HG03460 (cell line): Measurements from ENCODE around the gene ZNF367.
A peak's percentile ranks its signal among the peaks of the same experiment; 100 is the strongest.

Source experiments
- ATAC-seq: cut with Tn5 transposase; IDR thresholded peaks from one replicate; pipeline ENCODE4 v1.9.1; 2021; ENCODE audit not compliant: unreplicated experiment

ZNF367 gene

GRCh38 chr9:96418083-96418919 lies at the start of gene ZNF367:
Gene ZNF367, minus strand, starts transcription at chr9:96418370. Its CDS starts 338 bp downstream, at chr9:96418032.
- ATAC-seq = peak; percentile 60

- ATAC-seq = no peak
These were observed 49.6 kb upstream of the ZNF367 start for GRCh38 chr9:96467784-96468183.

GRCh38 chr9:96464426-96464825 lies 46.3 kb upstream of the ZNF367 start:
- ATAC-seq = no peak

- no peak for ATAC-seq
These were observed 44.4 kb upstream of the ZNF367 start for GRCh38 chr9:96462541-96462940.

DNA sequence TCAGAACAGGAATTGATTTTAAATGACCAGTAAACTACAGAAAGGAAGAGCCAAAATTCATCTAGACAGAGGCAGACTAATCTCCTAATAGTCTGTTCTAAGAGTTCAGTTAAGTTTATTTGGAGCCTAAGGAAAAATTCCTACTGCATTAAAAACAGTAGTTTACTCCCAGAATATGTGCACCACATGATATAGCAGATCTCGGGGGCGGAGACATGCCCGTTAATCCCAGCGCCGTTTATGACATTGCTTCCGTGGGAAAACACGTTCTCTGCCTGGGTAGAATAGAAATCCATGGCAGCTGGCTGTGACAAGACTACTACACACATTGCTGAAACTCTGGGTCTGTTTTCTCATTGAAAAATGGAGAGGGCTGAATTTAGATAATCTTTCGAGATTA lies 43.2 kb upstream of the ZNF367 start:
- no peak for ATAC-seq

GRCh38 chr9:96460882-96461281 lies 42.7 kb upstream of the ZNF367 start:
- no peak for ATAC-seq

DNA sequence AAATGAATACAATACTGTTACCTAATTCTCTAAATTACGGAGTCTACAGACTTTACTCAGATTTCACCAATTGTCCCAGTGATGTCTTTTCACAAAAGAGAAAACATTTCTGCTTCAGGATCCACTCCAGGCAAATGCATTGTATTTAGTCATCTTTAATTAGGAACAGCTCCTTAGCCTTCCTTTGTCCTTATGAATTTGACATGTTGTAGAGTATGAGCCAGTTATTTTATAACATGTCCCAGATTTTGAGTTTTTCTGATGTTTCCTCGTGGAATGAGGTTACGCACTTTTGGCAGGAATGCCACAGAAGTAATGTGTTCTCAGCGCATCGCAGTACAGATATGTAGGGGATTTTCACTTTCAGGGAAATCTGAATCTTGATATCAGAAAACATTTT lies 42.3 kb upstream of the ZNF367 start:
- ATAC-seq = no peak

GRCh38 chr9:96459268-96460007 lies 41.3 kb upstream of the ZNF367 start:
- no peak for ATAC-seq

- ATAC-seq = no peak
These were observed 40.1 kb upstream of the ZNF367 start for GRCh38 chr9:96458226-96458625.

- no peak for ATAC-seq
These were observed 39.1 kb upstream of the ZNF367 start for GRCh38 chr9:96457266-96457665.

- no peak for ATAC-seq
These were observed 35.5 kb upstream of the ZNF367 start for GRCh38 chr9:96453625-96454024.

DNA sequence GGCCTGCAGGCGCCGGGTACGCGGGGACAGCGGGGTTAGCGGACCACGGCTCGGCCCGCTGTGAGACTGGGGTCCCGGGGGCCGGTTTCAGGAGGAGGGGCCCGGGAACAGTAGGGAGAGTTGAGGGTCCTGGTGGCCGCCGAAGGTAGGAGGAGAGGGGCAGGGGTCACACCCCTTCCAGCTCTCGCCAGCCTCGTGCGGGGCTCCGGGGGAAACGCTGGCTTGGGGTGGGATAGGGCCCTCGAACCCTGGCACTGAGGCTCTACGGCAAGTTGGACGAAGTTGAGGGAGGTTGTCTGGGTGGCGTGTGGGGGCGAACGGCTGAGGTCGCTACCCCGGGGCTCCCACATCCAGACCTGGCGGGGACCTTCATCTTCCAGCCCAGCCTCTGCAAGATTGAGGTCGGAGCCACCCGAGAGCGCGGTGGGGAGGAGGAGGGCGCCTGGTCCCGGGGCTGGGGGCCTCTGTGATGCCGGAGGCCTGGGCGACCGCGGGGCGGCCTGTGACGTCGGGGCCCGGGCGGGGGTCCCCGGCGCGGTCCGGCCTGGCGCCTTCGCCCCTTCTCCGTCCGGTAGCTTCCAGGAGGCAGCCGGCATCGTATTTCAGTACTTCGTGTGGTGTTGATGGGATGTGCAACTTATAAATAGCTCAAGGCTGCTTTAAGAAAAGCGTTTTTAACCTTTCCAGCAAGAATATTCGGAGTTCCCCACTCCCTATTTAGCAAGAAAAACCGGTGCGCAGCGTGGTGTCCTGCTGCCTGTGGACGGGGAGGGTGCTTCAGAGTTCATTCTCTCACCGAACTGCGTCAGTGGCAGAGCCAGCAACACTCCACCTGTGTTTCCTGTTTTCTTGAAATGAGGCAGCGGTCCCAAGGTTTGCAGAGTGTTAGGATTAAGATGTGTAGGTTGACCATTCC lies 32.7 kb upstream of the ZNF367 start:
- peak; percentile 18 for ATAC-seq

GRCh38 chr9:96449845-96450612 lies 31.9 kb upstream of the ZNF367 start, which contains the start of gene HABP4:
Gene HABP4, plus strand, starts transcription at chr9:96450169. Its CDS starts 111 bp downstream, at chr9:96450280.
- peak; percentile 90 for ATAC-seq

DNA sequence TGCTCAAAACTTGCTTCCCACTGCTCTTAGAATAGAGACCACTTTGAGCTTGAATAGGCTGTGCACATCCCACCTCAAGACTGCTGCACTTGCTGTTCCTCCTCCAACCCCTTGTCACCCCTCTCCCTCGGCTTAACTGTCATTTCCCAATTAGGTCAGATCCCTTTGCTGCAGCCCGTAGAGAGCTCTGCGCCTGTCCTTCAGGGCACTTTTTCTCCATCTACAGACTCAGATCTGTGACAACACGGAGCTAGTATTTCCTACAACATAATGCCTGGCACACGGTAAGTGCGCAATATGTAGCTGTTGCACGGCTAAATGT lies 31.3 kb upstream of the ZNF367 start:
- ATAC-seq = peak; percentile 12

GRCh38 chr9:96448546-96449170 lies 30.5 kb upstream of the ZNF367 start:
- ATAC-seq = no peak

DNA sequence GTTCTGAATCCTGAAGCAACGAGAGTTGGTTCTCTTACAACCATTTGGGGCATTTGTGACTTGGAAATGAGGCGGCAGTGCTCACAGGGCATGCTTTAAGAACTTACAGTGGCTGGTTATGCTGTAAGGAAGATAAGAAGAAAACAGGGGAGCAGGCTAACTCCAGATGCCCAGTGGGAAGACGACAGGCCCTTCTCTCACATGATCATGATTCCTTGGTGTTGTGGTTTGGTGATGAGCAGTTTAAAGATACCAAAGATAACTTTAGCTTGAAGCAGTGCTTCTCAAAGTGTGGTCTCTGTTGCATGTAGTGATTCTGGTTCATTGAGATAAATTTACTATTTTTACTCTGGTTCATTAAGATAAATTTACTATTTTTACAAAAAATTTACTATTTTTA lies 29.2 kb upstream of the ZNF367 start:
- no peak for ATAC-seq

- ATAC-seq = no peak
These were observed 24.3 kb upstream of the ZNF367 start for GRCh38 chr9:96442491-96442890.

DNA sequence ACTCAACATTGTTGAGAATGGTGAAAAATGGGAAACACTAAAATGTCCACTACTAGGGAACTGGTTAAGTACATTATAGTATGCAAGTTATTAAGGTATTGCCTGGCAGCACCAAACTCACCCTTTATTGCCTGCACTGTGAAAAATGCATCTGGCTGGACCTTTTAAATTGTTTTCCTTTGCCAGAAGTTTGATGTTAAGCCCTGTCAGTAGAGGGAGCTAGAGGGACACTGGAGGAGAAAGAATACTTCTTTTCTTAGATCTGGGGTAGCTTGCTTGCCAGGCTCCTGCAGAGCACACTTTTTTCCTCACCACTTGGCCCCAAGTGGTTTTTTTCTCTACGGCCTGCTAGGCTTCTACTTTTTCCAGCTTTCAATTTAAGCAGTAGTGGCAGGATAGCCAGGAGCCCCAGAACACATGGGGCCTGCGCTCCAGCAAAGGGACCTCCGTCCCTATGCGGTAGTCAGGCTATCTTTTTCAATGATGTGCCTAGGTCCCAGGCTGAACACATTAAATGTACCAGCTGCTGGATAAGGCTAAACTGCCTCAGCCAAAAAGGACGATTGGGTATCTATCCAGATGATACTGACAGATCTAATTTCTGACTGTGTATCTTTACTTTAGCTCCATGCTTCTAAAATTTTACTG lies 23.8 kb upstream of the ZNF367 start:
- ATAC-seq = no peak

DNA sequence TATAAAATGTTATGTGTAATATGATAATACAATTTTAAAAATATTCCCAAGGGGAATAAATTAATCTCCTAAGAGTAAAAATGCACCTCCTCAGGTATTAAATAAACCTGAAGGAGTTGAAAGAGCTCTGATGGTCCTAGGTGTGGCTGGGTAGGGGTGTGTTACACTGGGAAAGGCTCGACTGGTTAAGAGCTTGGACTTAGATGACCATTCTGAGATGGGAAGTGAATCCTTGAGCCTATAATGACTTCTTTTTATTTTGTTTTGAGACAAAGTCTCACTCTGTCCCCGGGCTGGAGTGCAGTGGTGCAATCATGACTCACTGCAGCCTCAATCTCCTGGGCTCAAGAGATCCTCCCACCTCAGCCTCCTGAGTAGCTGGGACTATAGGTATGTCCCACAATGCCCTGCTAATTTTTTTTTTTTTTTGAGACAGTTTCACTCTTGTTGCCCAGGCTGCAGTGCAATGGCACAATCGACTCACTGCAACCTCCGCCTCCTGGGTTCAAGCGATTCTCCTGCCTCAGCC lies 22.6 kb upstream of the ZNF367 start:
- ATAC-seq = no peak
